Measurements from ENCODE around the gene NR1D2. TPM values are rescaled to one million over a fixed set of nuclear protein-coding genes. Genes with fewer than 3 reads are reported as not detected.

Gene NR1D2
- total RNA-seq, 1 experiment from 2014 or later = 24.0 TPM

DNA sequence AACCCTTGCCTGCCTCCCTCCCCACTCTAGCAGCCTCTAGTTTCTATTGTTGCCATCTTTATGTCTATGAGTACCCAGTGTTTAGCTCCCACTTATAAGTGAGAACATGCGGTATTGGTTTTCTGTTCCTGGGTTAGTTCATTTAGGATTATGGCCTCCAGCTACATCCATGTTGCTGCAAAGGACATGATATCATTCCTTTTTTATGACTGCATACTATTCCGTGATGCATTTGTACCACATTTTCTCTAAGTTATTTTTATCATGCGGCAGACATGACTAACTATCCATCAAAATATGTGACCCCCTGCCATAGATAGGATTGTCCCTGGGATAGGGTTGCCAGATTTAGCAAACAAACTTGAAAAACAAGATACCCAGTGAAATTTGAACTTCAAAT lies 58.4 kb downstream of the NR1D2 start:
- Histone ChIP-seq H3K23ac (ENCODE audit: insufficient read length, low read depth, low read length) (no peak overlapping the region), H3T11ph (ENCODE audit: low read length) (no peak overlapping the region), H2BK12ac (ENCODE audit: insufficient read length, low read depth, low read length) (no peak overlapping the region), H3K4me2 (ENCODE audit: insufficient read depth, insufficient read length, low read length) (no peak overlapping the region), H3K9me3 (ENCODE audit: control insufficient read depth, low read depth, low read length) (no peaks in the 10 kb centered on the region), H2BK15ac (ENCODE audit: low read depth, low read length) (no peak overlapping the region), H4K5ac (ENCODE audit: insufficient read length, low read depth, low read length) (no peak overlapping the region), H2BK5ac (ENCODE audit: insufficient read length, low read length) (no peak overlapping the region), H2AK5ac (ENCODE audit: insufficient read length, low read length) (no peak overlapping the region), H3K27me3 (ENCODE audit: insufficient read depth, low read length) (no peaks in the 10 kb centered on the region), H3K79me2 (ENCODE audit: insufficient read depth, low read length) (no peaks in the 10 kb centered on the region), H3K18ac (ENCODE audit: insufficient read length, low read depth, low read length) (no peak overlapping the region), H2BK120ac (ENCODE audit: low read depth, low read length, poor library complexity, severe bottlenecking) (no peak overlapping the region), H2BK20ac (ENCODE audit: low read depth, low read length, poor library complexity, severe bottlenecking) (no peak overlapping the region), H3K23me2 (ENCODE audit: insufficient read length, low read depth, low read length, poor library complexity, severe bottlenecking) (no peaks in the 10 kb centered on the region), H3K4me1 (ENCODE audit: insufficient read depth, low read length) (no peaks in the 10 kb centered on the region), H3K14ac (ENCODE audit: insufficient read depth, low read length) (no peak overlapping the region), H3K56ac (ENCODE audit: insufficient read length, low read depth, low read length) (no peak overlapping the region), H4K91ac (ENCODE audit: insufficient read length, low read depth, low read length) (no peak overlapping the region), H4K8ac (replicated peaks; ENCODE audit: insufficient read length, low read depth, low read length) (no peak overlapping the region), H3K79me1 (ENCODE audit: insufficient read depth, low read depth, low read length, poor library complexity, severe bottlenecking) (no peaks in the 10 kb centered on the region), H3K27ac (ENCODE audit: insufficient read length, low read depth, low read length) (no peak overlapping the region), H3K9ac (ENCODE audit: extremely low read depth, insufficient read length, low read length) (no peak overlapping the region), H3K4ac (ENCODE audit: low read depth, low read length) (no peak overlapping the region), H4K20me1 (ENCODE audit: control insufficient read depth, insufficient read depth, insufficient read length) (no peaks in the 10 kb centered on the region), H2AFZ (ENCODE audit: low read length) (no peak overlapping the region)
- no CpG with 5 or more reads among the region's 3 CpGs for WGBS (ENCODE audit: extremely low coverage, insufficient read length, low lambda C conversion rate)
- no peaks in the 10 kb centered on the region for H3K27me3 Mint-ChIP-seq (ENCODE audit: low read depth)
- DNase-seq = no peak
- H3K4me3 Mint-ChIP-seq = no peak overlapping the region
- no peak overlapping the region for H3K27ac Mint-ChIP-seq
- H3K9me3 Mint-ChIP-seq = no peaks in the 10 kb centered on the region
- peaks cover 4 to 7% of the 10 kb centered on the region in 2 experiments for H3K4me1 Mint-ChIP-seq
- H3K36me3 Mint-ChIP-seq (ENCODE audit: insufficient read depth in 1 of 3, low read depth in 3 of 3) = no peaks in the 10 kb centered on the region
- TF ChIP-seq, protein P1, sequence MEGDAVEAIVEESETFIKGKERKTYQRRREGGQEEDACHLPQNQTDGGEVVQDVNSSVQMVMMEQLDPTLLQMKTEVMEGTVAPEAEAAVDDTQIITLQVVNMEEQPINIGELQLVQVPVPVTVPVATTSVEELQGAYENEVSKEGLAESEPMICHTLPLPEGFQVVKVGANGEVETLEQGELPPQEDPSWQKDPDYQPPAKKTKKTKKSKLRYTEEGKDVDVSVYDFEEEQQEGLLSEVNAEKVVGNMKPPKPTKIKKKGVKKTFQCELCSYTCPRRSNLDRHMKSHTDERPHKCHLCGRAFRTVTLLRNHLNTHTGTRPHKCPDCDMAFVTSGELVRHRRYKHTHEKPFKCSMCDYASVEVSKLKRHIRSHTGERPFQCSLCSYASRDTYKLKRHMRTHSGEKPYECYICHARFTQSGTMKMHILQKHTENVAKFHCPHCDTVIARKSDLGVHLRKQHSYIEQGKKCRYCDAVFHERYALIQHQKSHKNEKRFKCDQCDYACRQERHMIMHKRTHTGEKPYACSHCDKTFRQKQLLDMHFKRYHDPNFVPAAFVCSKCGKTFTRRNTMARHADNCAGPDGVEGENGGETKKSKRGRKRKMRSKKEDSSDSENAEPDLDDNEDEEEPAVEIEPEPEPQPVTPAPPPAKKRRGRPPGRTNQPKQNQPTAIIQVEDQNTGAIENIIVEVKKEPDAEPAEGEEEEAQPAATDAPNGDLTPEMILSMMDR (conservative IDR thresholded peaks at IDR 0.05) = no peak
